Epithelial cell of esophagus (primary cell): Measurements from ENCODE around the gene GJD3.
A peak's percentile ranks its signal among the peaks of the same experiment; 100 is the strongest.
"Not testable (repeated sequence)": the region's sequence is repeated elsewhere in the genome, so short reads cannot be mapped to it uniquely, and the experiment has no call there.

Source experiments
- DNase-seq: peaks from one replicate; pipeline ENCODE4 v3.0.0; 2010; ENCODE audit warnings: low read depth
- H3K4me3 ChIP-seq: 2 replicates; pipeline ENCODE4 v1.5.1; 2011; ENCODE audit warnings: mild to moderate bottlenecking, low read length, control low read depth
- CTCF ChIP-seq: IDR thresholded peaks from 2 replicates; pipeline ENCODE4 v1.5.1; 2011; ENCODE audit warnings: low read depth, mild to moderate bottlenecking, low read length, control low read depth, inconsistent platforms; ENCODE audit not compliant: insufficient read depth; ENCODE audit errors: missing control alignments

GJD3 gene

GRCh38 chr17:40373999-40374398 is 9.5 kb upstream of the GJD3 start:
- DNase-seq, result no peak
- TF ChIP-seq CTCF, result no peak
- no peak overlapping the region for H3K4me3 ChIP-seq

GRCh38 chr17:40373324-40373723 is 8.8 kb upstream of the GJD3 start:
- TF ChIP-seq CTCF, result no peak
- no peak overlapping the region for H3K4me3 ChIP-seq

GRCh38 chr17:40372644-40373043 is 8.1 kb upstream of the GJD3 start:
- DNase-seq, result not testable (repeated sequence)

More at GRCh38 chr17:40373324-40373723, 8.8 kb upstream of the GJD3 start:
- DNase-seq, result peak; percentile 93

GRCh38 chr17:40372031-40372430 is 7.5 kb upstream of the GJD3 start:
- H3K4me3 ChIP-seq, result no peak overlapping the region
- no peak for TF ChIP-seq CTCF

More at GRCh38 chr17:40372644-40373043, 8.1 kb upstream of the GJD3 start:
- H3K4me3 ChIP-seq, result not testable (repeated sequence)

GRCh38 chr17:40371261-40371929 is 6.9 kb upstream of the GJD3 start:
- H3K4me3 ChIP-seq, result no peak overlapping the region
- DNase-seq, result no peak
- TF ChIP-seq CTCF, result no peak

More at GRCh38 chr17:40372031-40372430, 7.5 kb upstream of the GJD3 start:
- DNase-seq, result no peak

- DNase-seq, result no peak
- H3K4me3 ChIP-seq, result no peak overlapping the region
Observed at GRCh38 chr17:40369923-40370322, 5.4 kb upstream of the GJD3 start.

GRCh38 chr17:40367728-40368127 is 3.2 kb upstream of the GJD3 start:
- not testable (repeated sequence) for H3K4me3 ChIP-seq, DNase-seq

More at GRCh38 chr17:40369923-40370322, 5.4 kb upstream of the GJD3 start:
- no peak for TF ChIP-seq CTCF

- no peak for TF ChIP-seq CTCF
- DNase-seq, result no peak
- H3K4me3 ChIP-seq, result no peak overlapping the region
Observed at GRCh38 chr17:40366861-40367518, 2.5 kb upstream of the GJD3 start.
